ENCODE data around the gene SLC28A3. TPM values are rescaled to one million over a fixed set of nuclear protein-coding genes. Genes with fewer than 3 reads are reported as not detected.

SLC28A3 gene
- total and polyA plus RNA-seq, 2 donors (not counting 3 experiments of a cell fraction or from before 2014, with no cell fraction given), result not detected

DNA sequence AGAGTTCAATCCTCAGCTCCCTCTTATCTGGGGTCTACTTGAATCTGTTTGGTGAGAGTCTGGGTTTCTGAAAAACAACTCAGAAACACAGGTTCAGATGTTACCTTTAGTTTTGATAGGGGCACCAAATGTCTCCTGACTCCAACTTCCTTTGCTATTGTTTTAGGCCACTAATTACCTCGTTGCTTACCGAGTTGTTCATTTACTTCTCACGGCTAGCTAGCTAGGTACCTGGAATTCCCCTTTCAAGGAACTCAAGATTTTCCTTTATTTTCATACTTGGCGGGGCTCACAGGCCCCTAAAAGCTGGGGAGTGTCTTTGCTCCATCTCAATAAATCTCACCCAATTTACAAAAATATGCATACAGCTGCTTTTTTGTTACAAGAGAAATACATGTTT, 111.4 kb downstream of the SLC28A3 start:
- peaks cover 0 to 2% of the 10 kb centered on the region in 2 experiments for H3K27me3 ChIP-seq (ENCODE audit: control insufficient read depth in 2 of 2, insufficient read depth in 2 of 2, low read length in 2 of 2)
- no peak overlapping the region for H3K4me3 ChIP-seq (replicated peaks in 1 of 3; ENCODE audit: insufficient read depth in 1 of 3, low read depth in 1 of 3, low read length in 3 of 3)
- H3K36me3 ChIP-seq (ENCODE audit: control insufficient read depth in 2 of 2, extremely low read depth in 1 of 2, insufficient read depth in 2 of 2, low read length in 2 of 2), result no peaks in the 10 kb centered on the region
- intact Hi-C loops (cut with micrococcal nuclease) (no loop called here), dilution Hi-C loops (cut with MboI; ENCODE audit: extremely low pct_ligation_motif_present, low sequenced_read_pairs) (no loop called here)
- no peak overlapping the region for H2AFZ ChIP-seq (ENCODE audit: low read depth, low read length)
- POLR2A ChIA-PET, result no interaction called here
- no peaks in the 10 kb centered on the region for H3K79me2 ChIP-seq (ENCODE audit: control insufficient read depth, insufficient read depth, low read length)
- no peak overlapping the region for H3K4me2 ChIP-seq (ENCODE audit: insufficient read depth, low read length)
- DNase-seq (ENCODE audit: low read depth, low spot score), result no peak
- H3K9ac ChIP-seq (replicated peaks; ENCODE audit: extremely low read depth, insufficient read depth, low read length), result no peak overlapping the region
- H3K9me1 ChIP-seq (replicated peaks; ENCODE audit: control insufficient read depth, extremely low read depth, insufficient read depth, low read length), result no peaks in the 10 kb centered on the region
- CTCF ChIA-PET, result interaction anchor here (0.9 to 2.0 kb wide), 2 partner anchors 10 to 32 kb away, joined by 4 read pairs; no protein-coding TSS in a partner anchor
- BruUV-seq (replicated peaks), result no TSS peak
- H3K4me1 ChIP-seq (ENCODE audit: control insufficient read depth, extremely low read depth, insufficient read depth, low read length), result no peaks in the 10 kb centered on the region
- FAIRE-seq, result no peak
- no peaks in the 10 kb centered on the region for H3K9me3 ChIP-seq (replicated peaks; ENCODE audit: control insufficient read depth, insufficient read depth, low read length)
- H3K27ac ChIP-seq (ENCODE audit: insufficient read depth, low read depth, low read length), result no peak overlapping the region
- H4K20me1 ChIP-seq (replicated peaks; ENCODE audit: control insufficient read depth, extremely low read depth, insufficient read depth, low read length), result no peaks in the 10 kb centered on the region
- no peak for TF ChIP-seq JUN (IDR thresholded peaks at IDR 0.05; ENCODE audit: borderline replicate concordance, insufficient read depth, insufficient read length, low read depth)
- no peak for TF ChIP-seq MYC (IDR thresholded peaks at IDR 0.05; ENCODE audit: low read depth, low read length)
- TF ChIP-seq EZH2 (IDR thresholded peaks at IDR 0.05; ENCODE audit: borderline replicate concordance, low read depth, low read length, severe bottlenecking), result no peak
- no peak for TF ChIP-seq GATA2 (IDR thresholded peaks at IDR 0.05; ENCODE audit: insufficient read depth, insufficient read length, low read depth, low read length)
- TF ChIP-seq FOS (IDR thresholded peaks at IDR 0.05; ENCODE audit: borderline replicate concordance, insufficient read depth, low read length), result no peak
- TF ChIP-seq POLR2AphosphoS5 (IDR thresholded peaks at IDR 0.05; ENCODE audit: insufficient read depth, low read depth, low read length), result no peak
- no peak for TF ChIP-seq POLR2A (IDR thresholded peaks at IDR 0.05; ENCODE audit: low read depth, low read length)
- no peak for TF ChIP-seq MAX (IDR thresholded peaks at IDR 0.05; ENCODE audit: insufficient read depth, insufficient read length)
- TF ChIP-seq, protein P1, sequence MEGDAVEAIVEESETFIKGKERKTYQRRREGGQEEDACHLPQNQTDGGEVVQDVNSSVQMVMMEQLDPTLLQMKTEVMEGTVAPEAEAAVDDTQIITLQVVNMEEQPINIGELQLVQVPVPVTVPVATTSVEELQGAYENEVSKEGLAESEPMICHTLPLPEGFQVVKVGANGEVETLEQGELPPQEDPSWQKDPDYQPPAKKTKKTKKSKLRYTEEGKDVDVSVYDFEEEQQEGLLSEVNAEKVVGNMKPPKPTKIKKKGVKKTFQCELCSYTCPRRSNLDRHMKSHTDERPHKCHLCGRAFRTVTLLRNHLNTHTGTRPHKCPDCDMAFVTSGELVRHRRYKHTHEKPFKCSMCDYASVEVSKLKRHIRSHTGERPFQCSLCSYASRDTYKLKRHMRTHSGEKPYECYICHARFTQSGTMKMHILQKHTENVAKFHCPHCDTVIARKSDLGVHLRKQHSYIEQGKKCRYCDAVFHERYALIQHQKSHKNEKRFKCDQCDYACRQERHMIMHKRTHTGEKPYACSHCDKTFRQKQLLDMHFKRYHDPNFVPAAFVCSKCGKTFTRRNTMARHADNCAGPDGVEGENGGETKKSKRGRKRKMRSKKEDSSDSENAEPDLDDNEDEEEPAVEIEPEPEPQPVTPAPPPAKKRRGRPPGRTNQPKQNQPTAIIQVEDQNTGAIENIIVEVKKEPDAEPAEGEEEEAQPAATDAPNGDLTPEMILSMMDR (IDR thresholded peaks at IDR 0.05; ENCODE audit: extremely low read depth in 1 of 2, insufficient read depth in 1 of 2, low read depth in 1 of 2, low read length in 2 of 2), result no peak
